Measurements from ENCODE around the gene DENND1B.

The DENND1B gene, protein sequence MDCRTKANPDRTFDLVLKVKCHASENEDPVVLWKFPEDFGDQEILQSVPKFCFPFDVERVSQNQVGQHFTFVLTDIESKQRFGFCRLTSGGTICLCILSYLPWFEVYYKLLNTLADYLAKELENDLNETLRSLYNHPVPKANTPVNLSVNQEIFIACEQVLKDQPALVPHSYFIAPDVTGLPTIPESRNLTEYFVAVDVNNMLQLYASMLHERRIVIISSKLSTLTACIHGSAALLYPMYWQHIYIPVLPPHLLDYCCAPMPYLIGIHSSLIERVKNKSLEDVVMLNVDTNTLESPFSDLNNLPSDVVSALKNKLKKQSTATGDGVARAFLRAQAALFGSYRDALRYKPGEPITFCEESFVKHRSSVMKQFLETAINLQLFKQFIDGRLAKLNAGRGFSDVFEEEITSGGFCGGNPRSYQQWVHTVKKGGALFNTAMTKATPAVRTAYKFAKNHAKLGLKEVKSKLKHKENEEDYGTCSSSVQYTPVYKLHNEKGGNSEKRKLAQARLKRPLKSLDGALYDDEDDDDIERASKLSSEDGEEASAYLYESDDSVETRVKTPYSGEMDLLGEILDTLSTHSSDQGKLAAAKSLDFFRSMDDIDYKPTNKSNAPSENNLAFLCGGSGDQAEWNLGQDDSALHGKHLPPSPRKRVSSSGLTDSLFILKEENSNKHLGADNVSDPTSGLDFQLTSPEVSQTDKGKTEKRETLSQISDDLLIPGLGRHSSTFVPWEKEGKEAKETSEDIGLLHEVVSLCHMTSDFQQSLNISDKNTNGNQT

DNA sequence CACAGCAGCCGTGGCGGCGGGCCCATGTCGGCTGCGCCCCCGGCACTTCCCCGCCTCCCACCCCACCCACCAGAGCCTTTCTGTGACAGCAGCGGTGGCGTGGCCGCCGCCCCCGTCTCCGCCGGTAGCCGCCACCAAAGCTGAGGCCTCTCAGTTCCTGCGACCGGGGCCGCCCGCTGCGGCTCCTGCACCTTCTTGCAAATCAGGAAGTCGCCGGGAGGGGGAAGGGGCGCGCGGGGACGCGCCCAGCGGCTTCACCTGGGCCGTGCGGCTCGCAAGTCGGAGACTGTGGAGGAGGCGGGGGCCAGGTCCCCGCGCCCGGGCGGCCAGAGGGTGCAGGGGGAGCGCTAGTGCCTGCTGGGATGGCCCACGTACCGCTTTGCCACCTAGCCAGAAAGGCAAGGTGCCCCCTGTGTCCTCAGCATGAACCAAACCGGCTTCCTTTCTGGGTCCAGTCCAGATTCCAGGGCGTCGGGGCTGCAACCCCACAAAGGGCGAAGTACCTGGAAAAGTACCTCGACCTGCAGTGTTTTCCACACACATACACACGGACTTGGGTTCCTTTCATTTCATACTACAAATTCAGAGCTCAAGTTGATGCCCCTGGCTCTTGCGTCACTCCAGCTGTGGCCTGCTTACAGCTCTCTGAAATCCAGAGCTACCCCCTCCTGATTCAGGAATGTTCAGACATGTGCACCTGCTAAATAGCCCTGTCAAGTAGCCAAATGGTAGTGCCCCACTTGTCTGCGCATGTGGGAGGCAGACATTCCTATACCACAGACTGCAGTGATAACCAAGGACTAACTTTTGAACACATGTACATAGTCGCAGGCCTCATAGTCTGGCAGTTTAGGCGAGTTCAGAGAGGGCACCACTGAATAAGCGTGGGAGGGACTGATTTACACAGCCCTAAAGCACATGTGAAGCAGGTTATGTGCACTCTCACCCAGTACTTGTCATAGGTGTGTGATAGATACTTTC, at the start of gene DENND1B:
Gene DENND1B, minus strand, starts transcription at position 199 of the 981 bp plus-strand sequence. CDS start 325 bp downstream, outside the sequence.
- DNase-seq, result peak; percentile 71

DNA sequence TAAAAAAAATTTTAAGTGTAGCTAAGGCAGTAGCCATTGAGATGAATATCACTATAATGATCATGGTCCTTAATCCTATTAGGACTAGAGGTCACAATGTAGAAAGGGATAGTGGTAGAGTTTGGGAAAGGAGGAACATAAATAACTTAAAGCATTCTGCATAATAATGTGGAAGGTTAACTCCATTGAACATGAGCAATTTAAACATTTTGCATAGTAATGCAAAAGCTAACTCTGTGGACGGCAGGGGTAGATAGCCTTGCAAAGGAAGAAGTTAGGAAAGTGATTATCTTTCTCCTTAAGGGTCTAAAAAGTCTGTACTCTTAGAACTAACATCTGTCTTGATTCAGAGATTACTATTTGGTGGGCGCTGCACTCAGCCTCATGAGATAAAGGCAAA, 39.0 kb upstream of the DENND1B start:
- no peak for DNase-seq

DNA sequence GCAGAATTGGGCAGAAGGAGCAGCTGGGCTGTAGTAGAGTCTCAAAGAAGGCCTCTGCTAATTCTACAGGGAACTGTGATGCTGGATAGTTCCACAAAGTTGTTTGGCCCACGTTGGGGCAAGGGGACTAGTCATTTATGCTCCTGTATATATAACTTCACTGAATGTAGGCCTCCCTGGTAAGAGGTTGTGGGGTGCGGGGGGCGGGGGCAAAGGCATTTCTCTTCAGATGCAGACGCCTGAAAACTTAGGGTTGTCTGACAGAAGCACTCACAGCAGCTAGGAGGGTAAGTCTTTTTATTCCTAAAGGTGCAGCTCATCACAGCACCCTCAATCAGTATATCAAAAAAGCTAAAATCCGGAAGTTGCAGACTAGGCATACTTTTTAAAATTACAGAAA, 38.5 kb upstream of the DENND1B start:
- no peak for DNase-seq

DNA sequence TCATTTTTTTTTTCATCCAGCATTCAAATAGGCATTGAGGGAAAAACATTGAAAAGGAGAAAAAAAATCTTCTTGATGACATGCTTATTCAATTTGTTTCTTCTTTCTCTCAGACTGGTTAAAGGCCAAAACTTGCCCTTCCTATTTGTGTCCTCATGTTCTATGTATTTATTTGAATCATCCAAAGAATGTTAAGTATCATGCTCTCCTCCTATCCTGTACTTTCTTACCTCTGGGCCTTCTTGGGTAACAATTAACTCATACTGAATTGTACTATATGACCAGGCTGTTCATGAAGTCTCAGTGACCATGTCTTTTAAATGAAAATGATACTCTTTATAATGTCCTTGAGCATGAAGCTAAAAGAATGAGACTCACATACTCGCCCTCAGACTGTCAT, 36.5 kb upstream of the DENND1B start:
- DNase-seq, result no peak

DNA sequence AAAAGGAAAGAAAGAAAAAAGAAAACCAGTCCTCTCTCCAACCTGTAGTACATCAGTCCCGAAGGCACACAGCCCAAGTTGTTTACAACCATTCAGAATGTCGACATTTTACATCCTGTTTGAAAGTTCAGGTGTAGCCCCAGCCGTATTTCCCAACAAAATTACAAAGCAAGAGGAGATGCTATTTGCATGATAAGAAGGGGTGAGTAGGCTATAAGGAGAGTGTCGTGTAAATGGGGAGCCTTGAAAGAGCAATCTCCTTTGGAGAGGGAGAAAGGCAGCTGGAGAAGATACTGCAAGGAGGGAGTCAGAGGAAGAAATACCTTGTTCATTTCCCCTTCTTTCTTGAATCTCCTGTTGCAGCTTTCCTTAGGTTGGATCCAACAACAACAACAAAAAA, 35.5 kb upstream of the DENND1B start:
- DNase-seq, result no peak

DNA sequence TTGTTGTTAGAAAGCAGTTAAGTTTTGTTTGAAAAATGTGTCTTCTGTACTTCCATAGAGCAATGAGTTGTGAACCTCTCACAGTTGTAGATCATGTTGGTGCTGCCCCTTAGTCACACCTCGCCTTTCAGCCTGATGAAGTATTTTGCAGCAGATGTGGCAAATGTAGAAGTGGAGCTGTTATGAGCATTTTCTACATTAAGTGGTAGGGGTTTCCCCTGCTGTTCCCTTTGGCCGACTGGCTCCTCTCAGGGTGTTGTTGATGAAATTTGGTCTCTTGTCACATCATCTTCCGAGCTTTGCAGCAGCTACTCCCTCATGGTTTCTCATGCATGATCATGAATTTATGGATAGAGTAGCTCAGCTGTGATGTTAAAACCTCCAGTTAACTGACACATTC, 33.6 kb upstream of the DENND1B start:
- no peak for DNase-seq

DNA sequence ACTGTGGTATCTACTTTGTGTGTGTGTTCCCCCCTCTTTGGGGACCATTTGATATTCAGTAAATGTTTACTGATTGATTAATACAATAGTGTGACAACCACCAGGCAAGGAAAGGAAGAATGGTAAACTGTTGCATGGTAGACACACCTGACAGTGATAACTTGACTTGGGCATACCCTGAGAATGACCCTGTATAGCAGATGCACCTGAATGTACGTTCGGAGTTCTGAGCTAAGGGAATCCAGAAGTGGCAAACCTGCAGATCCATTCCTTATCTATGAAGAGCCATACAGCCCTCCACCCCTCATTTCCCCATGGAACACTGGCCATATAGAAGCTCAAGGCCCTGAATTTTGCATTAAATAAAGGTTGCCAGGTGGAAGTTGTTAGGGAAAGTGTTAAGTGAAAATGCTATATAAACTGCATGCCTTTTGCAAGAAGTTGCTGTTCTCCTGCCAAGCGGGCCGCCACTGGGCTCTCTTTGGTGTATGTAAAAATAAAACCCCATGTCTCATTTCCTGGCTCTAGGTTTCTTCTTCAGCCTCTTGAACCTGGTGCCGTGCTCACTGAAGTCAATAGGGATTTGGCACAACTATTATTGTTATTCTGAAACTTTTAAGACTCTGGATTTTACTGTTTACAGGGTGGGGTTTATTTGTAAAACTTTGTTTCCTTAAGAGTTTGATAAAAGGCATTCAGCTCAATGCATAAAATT, 32.6 kb upstream of the DENND1B start:
- no peak for DNase-seq

DNA sequence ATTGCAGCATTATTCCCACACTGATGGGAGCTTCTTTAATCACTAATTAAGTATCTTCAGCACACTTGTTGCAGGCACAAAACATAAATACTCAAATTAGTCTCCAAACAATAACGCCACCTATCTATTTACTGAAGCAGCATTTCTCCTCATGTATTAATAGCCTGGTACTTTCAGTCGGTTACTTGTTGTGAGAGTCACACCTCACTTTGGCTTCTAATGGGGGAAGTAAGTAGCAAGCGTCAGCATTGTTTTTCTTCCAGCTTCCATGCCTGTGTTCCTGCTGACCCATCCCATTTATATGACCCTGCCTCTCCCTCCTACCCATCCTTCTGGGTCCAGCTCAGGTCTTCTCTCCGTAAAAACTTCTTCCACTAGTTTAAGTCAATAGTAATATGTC, 31.9 kb upstream of the DENND1B start:
- DNase-seq, result no peak

DNA sequence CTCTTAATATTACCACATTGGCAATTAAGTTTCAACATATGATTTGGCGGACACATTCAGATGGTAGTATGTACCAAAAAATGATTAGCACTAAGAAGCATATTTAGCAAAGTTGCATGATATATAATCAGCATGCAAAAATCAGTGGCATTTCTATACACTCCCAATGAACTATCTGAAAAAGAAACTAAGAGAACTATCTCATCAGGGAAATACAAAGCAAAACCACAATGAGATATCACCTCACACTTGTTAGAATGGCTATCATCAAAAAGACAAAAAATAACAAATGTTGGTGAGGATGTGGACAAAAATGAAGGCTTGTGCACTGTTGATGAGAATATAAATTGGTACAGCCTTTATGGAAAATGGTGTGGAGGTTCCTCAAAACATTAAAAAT, 31.4 kb upstream of the DENND1B start:
- DNase-seq, result no peak

DNA sequence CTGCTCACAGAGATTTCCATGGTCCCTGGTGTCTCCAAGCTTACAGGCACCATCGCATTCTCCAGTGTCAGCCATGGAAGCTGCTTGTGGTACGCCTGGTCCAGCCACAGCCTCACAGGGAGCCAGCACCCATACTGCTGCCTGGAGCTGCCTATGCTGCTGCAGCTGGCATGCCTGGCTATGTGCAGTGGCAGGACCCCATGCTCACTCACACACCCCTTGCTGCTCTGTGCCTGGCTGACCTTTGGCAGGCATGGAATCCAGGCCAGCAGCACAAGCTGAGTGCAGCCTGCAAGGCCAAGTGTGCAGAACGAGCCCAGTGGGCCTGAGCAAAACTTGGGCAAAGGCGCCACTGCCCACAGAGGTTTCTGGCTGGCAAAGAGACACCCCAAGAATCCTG, 26.4 kb upstream of the DENND1B start:
- DNase-seq, result no peak

DNA sequence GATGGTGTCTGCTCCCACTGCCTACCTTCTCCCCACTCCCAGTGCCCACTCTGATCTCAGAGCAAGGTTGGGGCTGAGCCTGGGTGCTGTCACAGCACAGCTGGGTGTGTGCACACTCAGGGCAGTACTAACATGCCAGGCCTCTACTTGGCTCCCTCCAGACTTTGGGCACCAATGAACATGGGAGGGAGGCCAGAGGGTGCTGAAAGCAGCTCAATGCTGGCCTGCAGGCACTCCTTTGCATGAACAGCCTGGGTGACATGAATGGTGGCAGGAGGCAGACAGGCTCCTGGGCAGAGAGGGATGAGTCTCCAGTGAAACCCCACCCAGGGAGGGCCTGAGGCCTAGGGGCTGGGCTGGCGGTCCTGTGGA, 25.8 kb upstream of the DENND1B start:
- no peak for DNase-seq

DNA sequence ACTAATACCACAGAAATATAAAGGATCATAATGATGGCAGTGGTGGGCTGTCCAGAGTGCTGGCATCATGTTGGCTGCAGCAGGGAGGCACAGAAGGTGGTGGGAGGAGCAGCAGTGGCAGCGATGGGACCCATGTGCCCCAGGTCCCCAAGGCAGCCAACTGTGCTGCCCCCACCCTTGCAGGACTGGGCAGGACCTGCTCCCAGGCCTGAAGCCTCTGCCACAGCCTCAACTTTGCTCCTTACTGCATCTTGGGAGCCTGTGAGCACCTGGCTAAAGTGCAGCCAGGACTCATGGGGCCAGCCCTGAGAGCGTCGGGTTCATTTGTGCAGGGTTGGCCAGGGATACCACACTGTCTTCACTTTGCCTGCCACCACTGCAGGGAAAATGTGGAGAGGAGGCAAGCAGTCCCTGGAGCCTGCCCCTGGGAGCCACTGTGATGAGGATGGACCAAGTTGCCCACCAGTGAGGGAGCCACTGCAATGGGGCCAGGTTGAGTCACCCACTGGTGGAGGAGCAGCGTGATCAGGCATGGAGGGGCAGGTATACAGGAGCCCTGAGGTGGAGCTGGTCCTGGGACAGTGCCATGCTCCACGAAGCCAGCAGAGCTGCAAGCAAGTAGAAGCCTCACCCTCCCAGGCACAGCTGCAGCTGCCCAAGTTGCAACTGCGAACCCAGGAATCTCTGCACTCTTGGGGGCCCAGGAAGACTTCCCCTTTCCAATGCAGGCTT, 25.3 kb upstream of the DENND1B start:
- no peak for DNase-seq

DNA sequence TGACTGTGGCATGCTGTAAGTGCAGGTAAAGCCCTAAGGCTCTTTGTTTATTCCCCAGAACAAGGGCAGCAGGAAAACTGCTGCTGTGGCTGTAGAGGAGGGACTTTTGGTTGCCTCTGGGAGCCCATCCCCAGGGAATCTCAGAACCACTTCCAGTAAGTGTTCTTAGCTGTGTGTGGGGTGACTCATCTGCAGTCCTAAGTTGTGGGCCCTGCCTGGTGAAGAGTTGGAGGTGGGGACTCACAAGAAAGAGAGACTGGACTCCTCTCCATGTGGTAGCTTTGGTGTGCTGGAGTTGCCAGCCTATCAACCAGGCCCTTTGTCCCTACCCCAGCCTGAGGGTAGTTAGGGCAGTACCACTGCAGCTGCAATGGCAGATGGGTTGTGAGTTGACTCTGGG, 24.0 kb upstream of the DENND1B start:
- DNase-seq, result no peak

DNA sequence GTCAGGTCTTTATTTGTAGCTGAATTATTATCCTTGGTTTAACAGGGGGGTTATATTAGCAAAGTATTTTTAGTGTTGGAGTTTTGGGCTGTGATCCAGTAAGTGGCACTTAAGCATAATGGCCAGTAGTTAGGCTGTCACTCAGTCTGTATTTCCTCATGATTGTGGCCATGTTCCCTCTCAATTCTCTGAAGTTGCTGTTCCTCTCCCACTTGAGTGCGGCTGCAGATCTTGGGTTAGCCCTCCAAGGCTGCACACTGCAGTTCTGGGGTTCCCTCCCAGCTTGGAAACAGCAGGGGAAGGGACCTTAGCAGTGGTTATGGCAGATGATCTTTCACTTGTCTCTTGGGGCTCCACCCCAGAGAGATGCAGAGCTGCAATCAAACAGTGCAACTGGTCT, 23.2 kb upstream of the DENND1B start:
- no peak for DNase-seq

DNA sequence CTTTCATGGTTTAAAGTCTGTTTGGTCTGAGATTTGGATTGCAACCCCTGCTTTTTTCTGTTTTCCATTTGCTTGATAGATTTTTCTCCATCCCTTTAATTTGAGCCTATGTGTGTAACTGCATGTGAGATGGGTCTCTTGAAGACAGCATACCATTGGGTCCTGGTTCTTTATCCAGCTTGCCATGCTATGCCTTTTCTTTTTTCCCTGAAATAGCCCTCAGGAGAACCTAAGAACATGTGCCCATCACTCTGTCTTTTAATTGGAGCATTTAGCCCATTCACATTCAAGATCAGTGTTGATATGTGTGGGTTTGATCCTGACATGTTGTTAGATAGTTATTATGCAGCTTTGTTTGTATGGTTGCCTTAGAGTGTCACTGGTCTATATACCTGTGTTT, 21.7 kb upstream of the DENND1B start:
- DNase-seq, result no peak

DNA sequence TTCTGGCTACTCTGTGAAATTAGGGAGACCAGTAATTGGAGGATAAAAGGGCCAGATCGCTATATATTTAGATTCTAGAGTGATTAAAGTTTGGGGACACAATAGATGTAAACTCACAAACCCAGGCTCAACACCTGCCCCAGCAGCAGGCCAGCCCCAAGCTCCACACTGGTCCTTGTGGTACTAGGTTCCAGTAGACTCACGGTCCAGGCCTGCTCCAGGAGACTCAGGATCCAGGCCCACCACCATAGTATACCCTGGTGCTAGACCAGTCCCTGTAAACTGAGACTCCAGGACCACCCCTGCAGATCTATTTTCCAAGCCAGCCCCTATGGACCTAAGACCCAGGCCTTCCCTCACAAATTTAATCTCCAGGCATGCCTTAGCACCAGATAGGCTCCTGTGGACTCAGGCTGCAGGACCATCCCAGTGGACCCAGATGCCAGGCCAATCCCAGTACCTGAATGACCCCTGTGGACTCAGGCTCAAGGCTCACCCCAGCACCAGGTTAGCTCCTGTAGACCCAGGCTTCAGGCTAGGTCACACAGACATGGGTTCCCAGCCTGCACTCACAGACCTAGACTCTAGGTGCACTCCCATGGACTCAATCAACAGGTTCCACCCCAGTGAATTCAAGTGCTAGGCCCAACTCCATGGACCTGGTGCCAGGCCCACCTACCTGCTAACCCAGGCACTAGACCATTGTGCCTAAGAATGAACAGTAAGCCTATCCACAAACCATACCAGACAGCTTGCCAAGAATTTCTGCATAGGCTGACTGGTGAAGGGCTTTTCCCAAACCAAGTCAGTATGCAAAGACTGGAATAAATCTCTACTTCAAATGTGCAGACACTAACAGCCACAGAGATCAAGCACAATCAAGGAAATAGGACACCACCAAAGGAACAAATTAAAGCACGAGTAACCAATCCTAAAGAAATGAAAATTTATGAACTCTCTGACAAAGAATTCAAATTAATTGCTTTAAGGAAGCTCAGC, 13.8 kb upstream of the DENND1B start:
- DNase-seq, result no peak

DNA sequence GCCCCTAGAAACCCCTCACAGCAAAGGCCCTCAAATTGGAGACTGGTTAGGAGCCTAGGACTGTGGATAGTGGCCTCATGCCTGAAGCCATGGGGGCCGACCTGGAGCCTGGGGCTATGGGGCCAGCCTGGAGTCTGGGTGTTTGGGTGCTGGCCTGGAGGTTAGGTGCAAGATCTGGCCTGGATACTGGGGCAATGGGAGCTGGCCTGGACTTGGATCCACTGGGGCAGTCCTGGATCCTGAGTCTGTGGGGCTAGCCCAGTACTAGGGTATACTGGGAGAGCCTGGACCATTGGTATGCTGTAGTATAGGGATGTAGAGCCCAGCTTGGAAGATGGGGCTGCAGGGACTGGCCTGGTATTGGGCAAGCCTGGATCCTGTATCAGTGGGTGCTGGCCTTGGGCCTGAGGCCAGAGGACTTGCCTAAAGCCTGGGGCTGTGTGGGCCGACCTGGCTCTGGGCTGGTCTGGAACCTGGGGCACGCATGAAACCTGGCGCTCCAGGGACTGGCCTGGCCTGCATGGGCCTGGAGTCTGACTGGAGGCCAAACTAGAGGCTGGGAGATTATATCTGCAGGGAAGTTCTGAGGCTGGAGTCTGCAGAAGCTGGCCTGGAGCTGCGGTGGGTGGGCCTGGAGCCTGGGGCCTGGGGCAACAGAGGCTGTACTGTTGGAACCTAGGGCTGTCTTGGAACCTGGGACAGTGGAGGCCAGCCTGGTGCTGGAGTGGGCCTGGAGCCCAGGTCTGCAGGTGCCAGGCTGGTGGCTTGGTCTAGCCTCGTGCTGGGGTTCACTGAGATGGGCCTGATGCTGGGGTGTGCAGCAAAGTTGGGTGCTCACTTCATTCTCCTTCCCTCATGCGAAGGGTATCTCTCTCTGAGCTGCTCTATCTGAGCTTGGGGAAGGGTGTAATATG, 12.6 kb upstream of the DENND1B start:
- DNase-seq, result no peak

DNA sequence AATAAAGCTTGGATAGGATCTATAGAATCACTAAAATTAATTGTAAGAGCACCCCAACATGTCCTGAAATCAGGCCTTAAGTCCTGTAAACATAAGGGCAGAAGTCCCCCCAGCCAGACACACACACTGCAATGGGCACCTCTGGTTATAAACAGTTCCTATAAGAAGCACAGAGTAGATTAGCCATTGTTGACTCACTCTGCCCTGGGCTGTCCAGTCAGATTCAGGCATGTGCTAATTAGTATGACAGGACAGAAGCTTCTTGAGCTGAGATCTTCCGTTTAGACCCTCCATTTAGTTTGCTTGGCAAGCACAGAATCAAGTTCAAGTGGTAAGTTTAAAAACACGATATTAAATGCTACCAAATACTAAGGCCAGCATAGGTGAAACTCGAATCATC, 11.8 kb upstream of the DENND1B start:
- DNase-seq, result no peak

DNA sequence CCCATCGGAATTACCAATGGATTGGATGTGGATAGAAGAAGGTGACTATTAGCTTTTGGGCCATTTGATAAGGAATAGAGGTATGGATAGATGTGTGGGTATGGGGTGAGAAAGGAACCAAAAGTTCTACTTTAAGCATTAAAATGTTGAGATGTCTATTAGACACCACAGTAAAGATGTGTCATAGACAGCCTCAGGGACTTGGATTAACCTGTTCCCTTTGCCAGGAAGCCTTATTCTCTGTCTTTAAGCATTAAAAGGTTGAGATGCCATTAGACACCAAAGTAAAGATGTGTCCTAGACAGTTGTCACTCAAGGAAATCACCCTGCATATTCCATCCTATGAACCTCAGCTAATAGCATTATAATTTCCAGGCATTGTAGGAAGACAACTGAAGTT, 11.0 kb upstream of the DENND1B start:
- no peak for DNase-seq

All from COR-L47 (cell line).